Measurements from ENCODE around the gene LSM5. TPM values are rescaled to one million over a fixed set of nuclear protein-coding genes. Genes with fewer than 3 reads are reported as not detected.

The LSM5 gene
- total RNA-seq, 1 experiment from 2014 or later = 108 TPM

DNA sequence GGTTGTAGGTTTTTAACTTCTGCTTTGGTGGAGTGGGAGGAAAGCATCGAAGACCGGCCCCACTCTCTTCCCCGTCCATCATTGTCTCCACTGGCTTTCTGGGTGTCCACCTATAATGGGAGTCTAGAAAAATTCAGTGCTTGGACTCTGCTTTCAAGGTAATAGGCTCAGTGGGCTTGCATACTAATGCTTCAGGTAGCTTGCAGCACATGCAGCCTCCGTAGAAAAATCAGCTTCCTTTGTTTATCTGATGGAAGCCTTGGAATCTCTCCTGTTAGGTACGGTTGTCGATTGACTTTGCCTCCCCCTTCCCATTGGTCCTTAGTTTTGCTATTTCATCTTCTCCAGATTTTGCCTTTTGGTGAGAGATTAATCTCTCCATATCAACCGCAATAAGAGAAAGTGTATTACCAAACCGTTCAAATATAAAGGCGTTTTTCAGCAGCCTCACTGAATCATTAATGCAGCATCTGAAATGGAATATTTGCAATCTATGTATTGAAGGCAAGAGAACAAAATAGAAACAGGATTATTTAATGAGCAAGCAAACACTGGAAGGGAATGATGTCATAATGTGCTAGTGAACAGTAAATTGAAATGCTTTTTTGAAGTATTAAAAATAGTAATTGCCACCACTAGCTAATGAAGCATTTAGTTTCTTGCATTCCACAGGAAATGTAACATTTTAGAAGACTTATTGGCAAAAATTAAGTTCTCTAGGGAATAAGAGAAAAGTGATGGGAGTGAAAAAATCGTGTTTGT lies 6.1 kb upstream of the LSM5 start:
- no peak overlapping the region for H2BK20ac ChIP-seq (ENCODE audit: low read depth, low read length, poor library complexity, severe bottlenecking)
- peak overlapping the region; percentile 68; the same call in 1 of the 2 replicates for H3K14ac ChIP-seq (ENCODE audit: insufficient read depth, low read length)
- no peak overlapping the region for H2AFZ ChIP-seq (ENCODE audit: low read length)
- peaks cover 2% of the 10 kb centered on the region; the same call in 1 of the 2 replicates for H3K4me1 ChIP-seq (ENCODE audit: insufficient read depth, low read length)
- no peaks in the 10 kb centered on the region for H3K79me1 ChIP-seq (ENCODE audit: insufficient read depth, low read depth, low read length, poor library complexity, severe bottlenecking)
- H4K91ac ChIP-seq (ENCODE audit: insufficient read length, low read depth, low read length) = no peak overlapping the region
- H3K27ac ChIP-seq (ENCODE audit: insufficient read length, low read depth, low read length) = peak overlapping the region; percentile 75
- H3K9me3 ChIP-seq (ENCODE audit: control insufficient read depth, low read depth, low read length) = no peaks in the 10 kb centered on the region
- no peaks in the 10 kb centered on the region for H4K20me1 ChIP-seq (ENCODE audit: control insufficient read depth, insufficient read depth, insufficient read length)
- peak overlapping the region; percentile 74 for H3K4me2 ChIP-seq (ENCODE audit: insufficient read depth, insufficient read length, low read length)
- no peak overlapping the region for H2BK12ac ChIP-seq (ENCODE audit: insufficient read length, low read depth, low read length)
- H2AK5ac ChIP-seq (ENCODE audit: insufficient read length, low read length) = no peak overlapping the region
- no peak overlapping the region for H4K5ac ChIP-seq (ENCODE audit: insufficient read length, low read depth, low read length)
- H3K56ac ChIP-seq (ENCODE audit: insufficient read length, low read depth, low read length) = peak overlapping the region; percentile 23
- Mint-ChIP-seq H3K9me3 (peaks cover 6 to 8% of the 10 kb centered on the region in 2 experiments; a peak in 3 of 5 replicates), H3K27me3 (ENCODE audit: low read depth) (no peaks in the 10 kb centered on the region), H3K27ac (peak overlapping the region; percentile 85 to 99 (median 98)), H3K4me1 (peaks cover 19 to 24% of the 10 kb centered on the region in 2 experiments), H3K4me3 (peak overlapping the region; percentile 94 to 98), H3K36me3 (ENCODE audit: insufficient read depth in 1 of 3, low read depth in 3 of 3) (peaks cover 18 to 25% (median 20%) of the 10 kb centered on the region in 3 experiments)
- H3K9ac ChIP-seq (ENCODE audit: extremely low read depth, insufficient read length, low read length) = peak overlapping the region; percentile 82
- H3T11ph ChIP-seq (ENCODE audit: low read length) = no peak overlapping the region
- H3K4ac ChIP-seq (ENCODE audit: low read depth, low read length) = no peak overlapping the region
- no peak overlapping the region for H2BK5ac ChIP-seq (ENCODE audit: insufficient read length, low read length)
- TF ChIP-seq, protein P1, sequence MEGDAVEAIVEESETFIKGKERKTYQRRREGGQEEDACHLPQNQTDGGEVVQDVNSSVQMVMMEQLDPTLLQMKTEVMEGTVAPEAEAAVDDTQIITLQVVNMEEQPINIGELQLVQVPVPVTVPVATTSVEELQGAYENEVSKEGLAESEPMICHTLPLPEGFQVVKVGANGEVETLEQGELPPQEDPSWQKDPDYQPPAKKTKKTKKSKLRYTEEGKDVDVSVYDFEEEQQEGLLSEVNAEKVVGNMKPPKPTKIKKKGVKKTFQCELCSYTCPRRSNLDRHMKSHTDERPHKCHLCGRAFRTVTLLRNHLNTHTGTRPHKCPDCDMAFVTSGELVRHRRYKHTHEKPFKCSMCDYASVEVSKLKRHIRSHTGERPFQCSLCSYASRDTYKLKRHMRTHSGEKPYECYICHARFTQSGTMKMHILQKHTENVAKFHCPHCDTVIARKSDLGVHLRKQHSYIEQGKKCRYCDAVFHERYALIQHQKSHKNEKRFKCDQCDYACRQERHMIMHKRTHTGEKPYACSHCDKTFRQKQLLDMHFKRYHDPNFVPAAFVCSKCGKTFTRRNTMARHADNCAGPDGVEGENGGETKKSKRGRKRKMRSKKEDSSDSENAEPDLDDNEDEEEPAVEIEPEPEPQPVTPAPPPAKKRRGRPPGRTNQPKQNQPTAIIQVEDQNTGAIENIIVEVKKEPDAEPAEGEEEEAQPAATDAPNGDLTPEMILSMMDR (conservative IDR thresholded peaks at IDR 0.05) = no peak
- no peaks in the 10 kb centered on the region for H3K27me3 ChIP-seq (ENCODE audit: insufficient read depth, low read length)
- no peak overlapping the region for H2BK15ac ChIP-seq (ENCODE audit: low read depth, low read length)
- DNase-seq = no peak
- WGBS (ENCODE audit: extremely low coverage, insufficient read length, low lambda C conversion rate) = no CpG with 5 or more reads among the region's 10 CpGs
- peaks cover 3% of the 10 kb centered on the region for H3K23me2 ChIP-seq (ENCODE audit: insufficient read length, low read depth, low read length, poor library complexity, severe bottlenecking)
- no peak overlapping the region for H4K8ac ChIP-seq (replicated peaks; ENCODE audit: insufficient read length, low read depth, low read length)
- H3K23ac ChIP-seq (ENCODE audit: insufficient read length, low read depth, low read length) = no peak overlapping the region
- peaks cover 15% of the 10 kb centered on the region; the same call in 1 of the 2 replicates for H3K79me2 ChIP-seq (ENCODE audit: insufficient read depth, low read length)
- H3K18ac ChIP-seq (ENCODE audit: insufficient read length, low read depth, low read length) = no peak overlapping the region
- no peak overlapping the region for H2BK120ac ChIP-seq (ENCODE audit: low read depth, low read length, poor library complexity, severe bottlenecking)

All from H9 (cell line).